BE2C (cell line): ENCODE measurements around the gene CCR9.

Experiments used
- DNase-seq: peaks from one replicate; pipeline ENCODE4 v3.0.0-alpha.2; 2020
- H3K27me3 ChIP-seq: fragments of 250-450 bp; sonication (Bioruptor Pico); 2 replicates; pipeline ENCODE4 v1.5.1; 2020; ENCODE audit warnings: mild to moderate bottlenecking
- H3K36me3 ChIP-seq: fragments of 250-450 bp; sonication (Bioruptor Pico); 2 replicates; pipeline ENCODE4 v1.5.1; 2020; ENCODE audit warnings: mild to moderate bottlenecking
- H3K4me1 ChIP-seq: fragments of 250-450 bp; sonication (Bioruptor Pico); 2 replicates; pipeline ENCODE4 v1.5.1; 2020
- H3K4me3 ChIP-seq: 2 replicates; pipeline ENCODE4 v1.5.1; 2011; ENCODE audit warnings: low read depth, low read length
- H3K9me3 ChIP-seq: fragments of 250-450 bp; sonication (Bioruptor Pico); 2 replicates; pipeline ENCODE4 v1.5.1; 2020
- CTCF ChIP-seq: IDR thresholded peaks from 2 replicates; pipeline ENCODE4 v1.5.1; 2012; ENCODE audit warnings: mild to moderate bottlenecking, low read depth, low read length

Gene CCR9

DNA sequence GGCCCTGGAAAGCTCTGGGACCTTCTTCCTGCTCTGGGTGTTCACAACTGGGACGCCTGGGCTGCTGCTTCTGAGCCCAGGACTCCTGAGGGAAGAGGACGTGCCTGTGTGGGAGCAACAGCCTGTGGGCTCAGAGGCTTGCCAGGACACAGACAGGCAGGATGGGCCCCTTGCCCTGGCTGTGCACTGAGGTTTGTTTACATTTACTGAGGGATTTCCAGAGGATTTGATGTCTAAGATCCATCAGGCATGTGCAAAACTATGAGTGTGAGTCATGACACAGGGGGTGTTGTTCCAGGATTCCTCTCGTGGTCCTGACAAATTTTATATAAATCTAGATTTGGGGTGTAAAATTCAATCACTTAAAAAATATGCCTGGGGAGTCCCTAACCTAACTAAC, 10.6 kb downstream of the CCR9 start:
- H3K4me3 ChIP-seq = no peak overlapping the region
- DNase-seq = no peak
- no peaks in the 10 kb centered on the region for H3K9me3 ChIP-seq
- TF ChIP-seq CTCF = no peak
- H3K36me3 ChIP-seq = no peaks in the 10 kb centered on the region
- no peaks in the 10 kb centered on the region for H3K4me1 ChIP-seq
- H3K27me3 ChIP-seq = no peaks in the 10 kb centered on the region

GRCh38 chr3:45904931-45905330, 18.6 kb downstream of the CCR9 start:
- H3K9me3 ChIP-seq = no peaks in the 10 kb centered on the region
- H3K4me1 ChIP-seq = no peaks in the 10 kb centered on the region
- TF ChIP-seq CTCF = no peak
- H3K4me3 ChIP-seq = no peak overlapping the region
- no peak for DNase-seq
- H3K36me3 ChIP-seq = no peaks in the 10 kb centered on the region
- H3K27me3 ChIP-seq = no peaks in the 10 kb centered on the region

GRCh38 chr3:45905755-45906154, 19.4 kb downstream of the CCR9 start:
- Histone ChIP-seq H3K36me3 (no peaks in the 10 kb centered on the region), H3K9me3 (no peaks in the 10 kb centered on the region), H3K4me3 (no peak overlapping the region), H3K4me1 (no peaks in the 10 kb centered on the region), H3K27me3 (no peaks in the 10 kb centered on the region)
- no peak for TF ChIP-seq CTCF
- no peak for DNase-seq

GRCh38 chr3:45906681-45907407, 20.5 kb downstream of the CCR9 start:
- Histone ChIP-seq H3K27me3 (no peaks in the 10 kb centered on the region), H3K36me3 (no peaks in the 10 kb centered on the region), H3K9me3 (no peaks in the 10 kb centered on the region), H3K4me1 (no peaks in the 10 kb centered on the region), H3K4me3 (no peak overlapping the region)
- peak; percentile 29 for TF ChIP-seq CTCF
- no peak for DNase-seq

- H3K4me1 ChIP-seq = no peaks in the 10 kb centered on the region
- no peak for TF ChIP-seq CTCF
- H3K36me3 ChIP-seq = no peaks in the 10 kb centered on the region
- no peaks in the 10 kb centered on the region for H3K9me3 ChIP-seq
- DNase-seq = no peak
- H3K4me3 ChIP-seq = no peak overlapping the region
- H3K27me3 ChIP-seq = no peaks in the 10 kb centered on the region
These were observed 21.7 kb downstream of the CCR9 start for GRCh38 chr3:45907769-45908705.

GRCh38 chr3:45908761-45909160, 22.4 kb downstream of the CCR9 start:
- no peak overlapping the region for H3K4me3 ChIP-seq
- no peaks in the 10 kb centered on the region for H3K4me1 ChIP-seq
- H3K9me3 ChIP-seq = no peaks in the 10 kb centered on the region
- H3K27me3 ChIP-seq = no peaks in the 10 kb centered on the region
- TF ChIP-seq CTCF = no peak
- no peak for DNase-seq
- no peaks in the 10 kb centered on the region for H3K36me3 ChIP-seq
